C4-2B (cell line): ENCODE measurements around the gene PRPF40A.

Source experiments
- CTCF ChIP-seq: fragments of 450-650 bp; conservative IDR thresholded peaks from 2 replicates; pipeline ENCODE4 v1.5.1; 2017; ENCODE audit warnings: mild to moderate bottlenecking
- ZFX ChIP-seq: fragments of 450-650 bp; IDR thresholded peaks from 2 replicates; pipeline ENCODE4 v1.6.1; 2017

- no peak for TF ChIP-seq CTCF
- TF ChIP-seq ZFX, result no peak
Observed at GRCh38 chr2:152609154-152609553, 108.1 kb downstream of the PRPF40A start.
